PC-9 (cell line): ENCODE results near the gene ABLIM1.

Experiments
- EZH2 ChIP-seq: fragments of 200-600 bp; sonication (generic); IDR thresholded peaks from 2 replicates; pipeline ENCODE4 v1.8.0; 2017; ENCODE audit warnings: antibody characterized with exemption, low read depth
- TF ChIP-seq, protein P1 (sequence below): fragments of 200-600 bp; sonication (generic); conservative IDR thresholded peaks from 2 replicates; pipeline ENCODE4 v1.6.1; 2017; ENCODE audit warnings: mixed run types, antibody characterized with exemption, mild to moderate bottlenecking, moderate library complexity

- no peak for TF ChIP-seq EZH2
- TF ChIP-seq, protein P1, sequence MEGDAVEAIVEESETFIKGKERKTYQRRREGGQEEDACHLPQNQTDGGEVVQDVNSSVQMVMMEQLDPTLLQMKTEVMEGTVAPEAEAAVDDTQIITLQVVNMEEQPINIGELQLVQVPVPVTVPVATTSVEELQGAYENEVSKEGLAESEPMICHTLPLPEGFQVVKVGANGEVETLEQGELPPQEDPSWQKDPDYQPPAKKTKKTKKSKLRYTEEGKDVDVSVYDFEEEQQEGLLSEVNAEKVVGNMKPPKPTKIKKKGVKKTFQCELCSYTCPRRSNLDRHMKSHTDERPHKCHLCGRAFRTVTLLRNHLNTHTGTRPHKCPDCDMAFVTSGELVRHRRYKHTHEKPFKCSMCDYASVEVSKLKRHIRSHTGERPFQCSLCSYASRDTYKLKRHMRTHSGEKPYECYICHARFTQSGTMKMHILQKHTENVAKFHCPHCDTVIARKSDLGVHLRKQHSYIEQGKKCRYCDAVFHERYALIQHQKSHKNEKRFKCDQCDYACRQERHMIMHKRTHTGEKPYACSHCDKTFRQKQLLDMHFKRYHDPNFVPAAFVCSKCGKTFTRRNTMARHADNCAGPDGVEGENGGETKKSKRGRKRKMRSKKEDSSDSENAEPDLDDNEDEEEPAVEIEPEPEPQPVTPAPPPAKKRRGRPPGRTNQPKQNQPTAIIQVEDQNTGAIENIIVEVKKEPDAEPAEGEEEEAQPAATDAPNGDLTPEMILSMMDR, result no peak
Measured at GRCh38 chr10:114642729-114643128, 15.3 kb downstream of the ABLIM1 start.
